H1 (cell line): ENCODE data around the gene IGFBP1. TPM values are rescaled to one million over a fixed set of nuclear protein-coding genes. Genes with fewer than 3 reads are reported as not detected.

Experiments
- CHD7 ChIP-seq: fragments of 300-600 bp; sonication (generic); IDR thresholded peaks from 2 replicates; pipeline ENCODE4 v1.7.1; 2012; ENCODE audit warnings: low read length, moderate library complexity, mild to moderate bottlenecking, inconsistent platforms; ENCODE audit not compliant: insufficient replicate concordance
- NRF1 ChIP-seq: IDR thresholded peaks from 2 replicates; pipeline ENCODE4 v1.6.1; 2011; ENCODE audit warnings: mild to moderate bottlenecking, low read depth, low read length, improper control_type of control experiment
- RNF2 ChIP-seq: fragments of 200-900, 300-1000 bp; sonication (generic); IDR thresholded peaks from 2 replicates; pipeline ENCODE4 v1.7.1; 2016; ENCODE audit warnings: borderline replicate concordance, low read depth, mild to moderate bottlenecking, antibody characterized with exemption, low read length; ENCODE audit not compliant: poor library complexity, severe bottlenecking; ENCODE audit errors: missing control alignments
- SUZ12 ChIP-seq: fragments of 200-600 bp; sonication (generic); IDR thresholded peaks from 2 replicates; pipeline ENCODE4 v1.6.1; 2012; ENCODE audit warnings: mild to moderate bottlenecking, inconsistent platforms, low read length, moderate library complexity, mixed read lengths
- polyA plus RNA-seq, 7 experiments: library from polyadenylated mRNA; depleted of rRNA in 3 of 7; stranded (reverse) in 5 of 7; unstranded in 2 of 7; fragments of >200 nt in 5 of 7; fragments of 200-250 nt in 2 of 7; gene quantifications; 1 replicate in 5 of 7; 2 replicates in 1 of 7; 4 replicates in 1 of 7; pipeline versions ENCODE4 v1.2.1 to v1.2.3, GENCODE V29; 2011 to 2013; ENCODE audit warnings: missing spikeins in 2 of 7, mixed read lengths in 2 of 7
- total RNA-seq: library from RNA; stranded (reverse); fragmentation: NEBNext Ultra II Directional; extraction: Animal tissue kit (Norgen Biotek cat#: 25700); gene quantifications from 2 replicates; pipeline ENCODE4 v1.2.1, GENCODE V29; 2021

Gene IGFBP1
- total and polyA plus RNA-seq, 2 of the 8 experiments (the other 6 are each of a cell fraction or from before 2014, with no cell fraction given) = not detected

GRCh38 chr7:45937301-45937700 is 49.0 kb downstream of the IGFBP1 start (continued):
- TF ChIP-seq CHD7 (no peak), NRF1 (no peak), RNF2 (no peak), SUZ12 (no peak)
